Lower leg skin (tissue), 4 donors: ENCODE results near the gene GGA1. TPM values are rescaled to one million over a fixed set of nuclear protein-coding genes. Genes with fewer than 3 reads are reported as not detected.

Source experiments
- DNase-seq, 2 donors: peaks; one replicate each; pipeline ENCODE4 v3.0.0-alpha.2; 2019; ENCODE audit warnings: low spot score in 2 of 2
- H3K4me3 ChIP-seq: fragments of 200-600 bp; sonication (generic); 2 replicates; pipeline ENCODE4 v1.5.1; 2017; ENCODE audit warnings: mild to moderate bottlenecking, low read depth; ENCODE audit not compliant: poor library complexity, severe bottlenecking
- POLR2A ChIP-seq, 2 donors: fragments of 450-650 bp; IDR thresholded peaks; one replicate each; pipeline ENCODE4 v1.6.1; 2016 to 2017; ENCODE audit warnings: antibody characterized with exemption in 2 of 2, mild to moderate bottlenecking in 1 of 2, moderate library complexity in 1 of 2
- WGBS, 2 donors: methylation state at CpG; one replicate each; pipeline ENCODE4 v1.1.5; 2018; 5-methylcytosine and 5-hydroxymethylcytosine counted together
- intact Hi-C: fragments of 100-400 bp; cut with DNase I; formaldehyde crosslinking; loops from one replicate; pipeline ENCODE4 v1.15.0; 2023; ENCODE audit warnings: low total_unique reads
- total RNA-seq, 4 donors: library from RNA; depleted of rRNA; stranded (reverse); fragments of >200 nt; gene quantifications; one replicate each; pipeline ENCODE4 v1.1.0, GENCODE V29; 2016
- TF ChIP-seq, protein P1 (sequence below), 3 donors: fragments of 450-650 bp; IDR thresholded peaks; one replicate each; pipeline ENCODE4 v1.5.1; 2016; ENCODE audit warnings: antibody characterized with exemption in 3 of 3, mild to moderate bottlenecking in 3 of 3, moderate library complexity in 2 of 3

The GGA1 gene
- total RNA-seq, 4 donors from 2014 or later, result 50.3 to 66.0 (median 53.6) TPM

DNA sequence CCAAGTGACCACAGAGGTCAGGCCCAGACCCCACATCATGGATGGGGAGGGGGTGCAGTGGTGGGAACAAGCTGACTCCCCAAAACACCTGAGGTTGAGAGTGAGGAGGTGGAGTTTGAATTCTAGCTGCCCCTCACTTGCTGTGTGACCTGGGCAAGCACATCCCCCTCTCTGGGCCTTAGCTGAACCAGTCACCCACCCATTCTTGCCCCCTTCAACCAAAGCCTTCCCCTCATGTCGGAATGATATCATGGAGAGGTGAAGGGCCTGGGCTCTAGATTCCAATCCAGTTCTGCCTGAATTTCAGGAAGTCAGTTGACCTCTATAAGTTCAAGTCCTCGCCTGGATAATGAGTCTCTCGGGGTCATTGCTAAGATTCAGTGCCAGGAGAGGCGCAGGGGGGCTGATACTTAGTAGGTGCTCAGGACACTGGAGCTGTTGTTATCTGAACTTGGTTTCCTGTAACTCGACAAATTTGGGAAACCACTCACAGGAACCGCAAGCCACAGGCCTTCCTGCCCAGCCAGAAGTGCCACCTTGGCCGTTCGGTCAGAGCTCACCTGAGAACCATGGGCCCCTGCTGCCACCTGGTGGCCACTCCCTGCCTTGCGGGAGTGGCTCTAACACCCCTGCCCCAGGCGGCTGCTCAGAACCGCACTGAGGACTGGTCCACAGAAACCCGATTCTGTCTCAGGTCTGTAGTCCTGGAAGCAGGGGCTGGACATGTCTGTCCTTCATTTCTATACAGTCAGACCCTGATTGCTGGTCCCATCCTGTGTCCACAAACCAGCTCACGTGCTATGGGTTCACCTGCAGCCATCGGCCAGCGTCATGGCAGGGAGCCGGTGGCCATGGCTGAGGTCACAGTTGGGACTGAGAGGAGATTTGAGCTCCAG is 41.5 kb upstream of the GGA1 start:
- no peak for TF ChIP-seq POLR2A (IDR thresholded peaks at IDR 0.05)
- TF ChIP-seq, protein P1, sequence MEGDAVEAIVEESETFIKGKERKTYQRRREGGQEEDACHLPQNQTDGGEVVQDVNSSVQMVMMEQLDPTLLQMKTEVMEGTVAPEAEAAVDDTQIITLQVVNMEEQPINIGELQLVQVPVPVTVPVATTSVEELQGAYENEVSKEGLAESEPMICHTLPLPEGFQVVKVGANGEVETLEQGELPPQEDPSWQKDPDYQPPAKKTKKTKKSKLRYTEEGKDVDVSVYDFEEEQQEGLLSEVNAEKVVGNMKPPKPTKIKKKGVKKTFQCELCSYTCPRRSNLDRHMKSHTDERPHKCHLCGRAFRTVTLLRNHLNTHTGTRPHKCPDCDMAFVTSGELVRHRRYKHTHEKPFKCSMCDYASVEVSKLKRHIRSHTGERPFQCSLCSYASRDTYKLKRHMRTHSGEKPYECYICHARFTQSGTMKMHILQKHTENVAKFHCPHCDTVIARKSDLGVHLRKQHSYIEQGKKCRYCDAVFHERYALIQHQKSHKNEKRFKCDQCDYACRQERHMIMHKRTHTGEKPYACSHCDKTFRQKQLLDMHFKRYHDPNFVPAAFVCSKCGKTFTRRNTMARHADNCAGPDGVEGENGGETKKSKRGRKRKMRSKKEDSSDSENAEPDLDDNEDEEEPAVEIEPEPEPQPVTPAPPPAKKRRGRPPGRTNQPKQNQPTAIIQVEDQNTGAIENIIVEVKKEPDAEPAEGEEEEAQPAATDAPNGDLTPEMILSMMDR (IDR thresholded peaks at IDR 0.05), result peak in 2 of 3 donors; percentile 40 to 72
- WGBS, 2 donors, result 35 to 47% methylated on average over 13 to 16 of the region's 16 CpGs
- intact Hi-C loops, result loop anchor here (10.0 kb wide), 1 partner anchor 618 kb away; the partner anchor contains the start of gene PLA2G6
- H3K4me3 ChIP-seq, result no peak overlapping the region
- peak in 1 of 2 donors; percentile 96 for DNase-seq

DNA sequence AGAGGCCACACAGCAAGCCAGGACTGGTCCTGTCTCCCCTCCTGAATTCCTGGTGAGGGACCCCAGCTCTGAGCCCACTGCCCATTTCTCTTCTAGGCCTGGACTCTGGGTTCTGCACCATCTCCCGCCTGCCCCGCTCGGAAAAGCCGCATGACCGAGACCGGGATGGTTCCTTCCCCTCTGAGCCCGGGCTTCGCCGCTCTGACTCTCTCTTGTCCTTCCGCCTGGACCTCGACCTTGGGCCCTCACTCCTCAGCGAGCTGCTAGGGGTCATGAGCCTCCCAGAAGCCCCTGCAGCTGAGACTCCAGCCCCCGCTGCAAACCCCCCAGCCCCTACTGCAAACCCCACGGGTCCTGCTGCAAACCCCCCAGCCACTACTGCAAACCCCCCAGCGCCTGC is 40.6 kb upstream of the GGA1 start:
- TF ChIP-seq, protein P1 (IDR thresholded peaks at IDR 0.05), result no peak
- no peak for TF ChIP-seq POLR2A (IDR thresholded peaks at IDR 0.05)
- H3K4me3 ChIP-seq, result no peak overlapping the region
- DNase-seq, result no peak
- intact Hi-C loops, result loop anchor here (10.0 kb wide), 1 partner anchor 617 kb away; the partner anchor contains the start of gene PLA2G6
- 91 to 94% methylated on average over 14 of the region's 15 CpGs for WGBS, 2 donors

DNA sequence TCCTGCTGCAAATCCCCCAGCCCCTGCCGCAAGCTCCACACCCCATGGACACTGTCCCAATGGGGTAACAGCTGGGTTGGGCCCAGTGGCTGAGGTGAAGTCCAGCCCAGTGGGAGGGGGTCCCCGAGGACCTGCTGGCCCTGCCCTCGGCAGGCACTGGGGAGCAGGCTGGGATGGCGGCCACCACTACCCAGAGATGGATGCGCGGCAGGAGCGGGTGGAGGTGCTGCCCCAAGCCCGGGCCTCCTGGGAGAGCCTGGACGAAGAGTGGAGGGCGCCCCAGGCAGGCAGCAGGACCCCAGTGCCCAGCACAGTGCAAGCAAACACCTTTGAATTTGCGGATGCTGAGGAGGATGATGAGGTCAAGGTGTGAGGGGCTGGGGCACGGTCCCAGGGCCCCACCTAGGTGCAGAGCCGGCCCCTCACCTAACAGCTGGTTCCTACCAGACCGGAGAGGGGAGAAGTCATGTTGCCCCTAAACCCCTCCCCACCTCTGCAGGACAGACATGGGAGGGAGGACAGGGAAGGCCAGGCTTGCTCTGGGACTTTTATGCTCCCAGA is 40.1 kb upstream of the GGA1 start:
- 88 to 90% methylated on average over 11 to 13 of the region's 14 CpGs for WGBS, 2 donors
- no peak overlapping the region for H3K4me3 ChIP-seq
- DNase-seq, result no peak
- intact Hi-C loops, result loop anchor here (10.0 kb wide), 1 partner anchor 616 kb away; the partner anchor contains the start of gene PLA2G6
- no peak for TF ChIP-seq POLR2A (IDR thresholded peaks at IDR 0.05)
- TF ChIP-seq, protein P1 (IDR thresholded peaks at IDR 0.05), result no peak

DNA sequence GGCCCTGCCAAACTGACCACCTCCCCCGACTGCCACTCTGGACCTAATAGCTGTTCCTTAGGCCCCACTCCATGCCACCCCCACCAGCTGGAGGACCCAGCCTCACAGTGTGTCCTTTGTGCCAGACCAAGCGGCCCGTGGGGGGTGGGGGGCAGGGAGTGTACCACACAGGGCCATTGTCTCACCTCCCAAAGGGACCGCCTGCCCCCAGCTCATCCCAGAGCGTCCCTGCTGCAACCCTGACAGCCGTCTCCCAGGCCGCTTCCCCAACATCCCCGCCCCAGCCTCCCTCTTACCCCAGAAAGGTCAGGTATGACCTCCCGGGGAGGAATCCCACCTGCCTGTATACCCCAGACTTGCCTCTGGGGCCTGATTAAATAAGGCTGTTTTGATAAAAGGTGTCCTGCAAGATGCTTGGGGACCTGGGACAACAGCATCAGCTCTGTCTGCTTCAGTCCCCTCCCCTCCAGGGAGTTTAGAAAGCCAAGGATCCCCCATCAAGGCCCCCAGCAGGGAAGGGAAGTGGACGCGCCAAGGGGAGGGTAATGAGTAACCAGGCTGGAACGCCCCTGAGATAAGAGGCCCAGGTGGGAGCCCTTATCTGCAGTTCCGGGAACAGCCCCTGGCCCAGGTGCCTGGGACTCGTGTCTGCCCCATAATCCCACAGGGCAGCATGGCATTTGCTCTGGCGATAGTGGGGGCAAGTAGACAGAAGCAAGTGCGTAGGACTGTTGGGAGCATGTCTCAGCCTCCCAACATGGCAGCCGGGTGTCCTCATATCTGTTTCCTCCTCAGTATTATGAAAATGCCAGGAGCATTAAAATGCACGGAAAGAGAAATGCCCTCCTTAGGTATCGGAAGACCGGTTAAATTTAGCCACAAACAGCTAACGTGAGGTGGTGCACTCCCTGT is 39.4 kb upstream of the GGA1 start:
- TF ChIP-seq POLR2A (IDR thresholded peaks at IDR 0.05), result no peak
- TF ChIP-seq, protein P1 (IDR thresholded peaks at IDR 0.05), result no peak
- no peak for DNase-seq
- 61 to 75% methylated on average over 18 of the region's 21 CpGs for WGBS, 2 donors
- intact Hi-C loops, result loop anchor here (10.0 kb wide), 1 partner anchor 616 kb away; the partner anchor contains the start of gene PLA2G6
- H3K4me3 ChIP-seq, result no peak overlapping the region

DNA sequence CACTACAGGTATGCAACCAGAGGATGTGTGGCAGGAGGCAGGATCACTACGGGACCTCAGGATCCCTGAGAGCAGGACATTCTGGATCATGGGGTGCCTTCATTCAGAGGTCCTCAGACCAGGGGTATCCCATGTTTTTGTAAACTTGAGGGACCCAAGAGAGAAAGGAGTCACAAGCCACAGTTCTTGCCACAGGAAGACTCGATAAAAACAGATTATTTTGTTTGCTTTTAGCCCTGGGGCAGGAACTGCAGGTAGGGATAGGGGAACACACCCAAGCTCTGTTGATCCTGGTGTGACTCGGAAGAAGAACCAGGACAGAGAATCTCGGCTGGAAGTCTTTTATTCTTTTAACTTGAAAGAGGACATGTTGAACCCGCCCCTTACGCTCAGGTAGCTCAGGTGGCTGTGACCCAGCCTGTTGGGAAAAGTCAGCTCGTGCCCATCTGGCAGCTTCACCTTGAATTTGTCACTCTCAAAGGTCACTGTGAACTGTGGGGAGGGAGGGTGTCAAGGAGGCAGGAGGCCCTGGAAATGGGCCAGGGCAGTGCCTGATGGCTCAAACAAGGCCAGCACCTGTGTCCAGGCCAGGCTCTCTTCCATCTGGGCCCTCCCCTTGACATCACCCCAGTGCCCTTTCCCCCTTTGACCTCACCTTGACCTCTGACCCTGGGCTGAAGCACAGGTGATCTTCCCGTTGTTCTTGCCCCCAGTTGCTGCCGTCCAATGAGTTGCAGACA is 38.5 kb upstream of the GGA1 start:
- no peak for TF ChIP-seq POLR2A (IDR thresholded peaks at IDR 0.05)
- TF ChIP-seq, protein P1 (IDR thresholded peaks at IDR 0.05), result no peak
- intact Hi-C loops, result loop anchor here (10.0 kb wide), 1 partner anchor 615 kb away; the partner anchor contains the start of gene PLA2G6
- WGBS, 2 donors, result 56 to 58% methylated on average over 9 of the region's 9 CpGs
- H3K4me3 ChIP-seq, result no peak overlapping the region
- no peak for DNase-seq
